ENCODE measurements around the gene ORAI3. TPM values are rescaled to one million over a fixed set of nuclear protein-coding genes. Genes with fewer than 3 reads are reported as not detected.

ORAI3 gene
- total RNA-seq, 6 donors from 2014 or later: 22.2 to 33.9 (median 28.4) TPM

DNA sequence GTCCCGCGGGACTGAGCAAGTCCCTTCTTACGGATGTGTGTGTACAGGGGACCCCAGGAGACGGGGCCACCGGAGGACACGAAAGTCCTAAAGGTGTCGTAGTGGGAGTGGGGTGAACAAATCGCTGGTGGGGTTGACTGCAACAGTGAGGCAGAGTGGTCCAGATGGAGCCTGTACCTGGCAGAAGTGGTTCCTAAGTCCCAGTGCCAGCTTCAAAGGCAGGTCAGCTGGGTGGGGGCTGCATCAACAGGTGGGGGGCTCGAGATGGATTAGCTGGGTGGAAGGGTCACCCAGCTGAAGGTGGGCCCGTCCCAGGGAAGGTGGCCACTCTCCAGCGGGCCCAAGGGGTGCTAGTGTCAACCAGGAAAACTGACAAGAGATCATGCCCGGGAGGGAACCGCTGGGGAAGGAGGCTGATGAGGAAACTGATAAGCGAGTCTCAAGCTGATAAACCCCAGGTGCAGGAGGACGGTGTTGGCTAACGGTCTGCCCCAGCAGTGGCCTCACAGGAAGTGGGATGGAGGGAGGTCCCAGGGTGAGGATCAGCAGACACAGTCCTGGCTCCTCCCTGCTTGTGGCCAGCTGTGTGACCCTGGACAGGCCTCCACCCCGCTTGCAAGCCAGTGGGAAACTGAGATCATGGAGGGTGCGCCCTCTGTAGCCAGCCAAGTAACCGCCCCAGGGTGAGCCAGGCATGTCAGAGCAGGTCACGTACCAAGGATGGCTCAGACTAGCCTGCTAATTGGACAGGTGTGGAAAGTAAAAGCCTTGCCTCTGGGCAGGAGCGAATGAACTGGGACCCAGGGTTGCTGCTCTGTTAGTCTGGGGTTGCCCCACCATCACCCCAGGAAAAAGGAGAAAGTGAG, 1.0 kb downstream of the ORAI3 start:
- 7 to 10% methylated on average over 14 to 21 of the region's 21 CpGs for WGBS, 2 donors
- Histone ChIP-seq H3K36me3 (peaks cover 0 to 15% (median 0%) of the 10 kb centered on the region in 4 donors), H3K4me1 (peaks cover 22 to 46% (median 31%) of the 10 kb centered on the region in 4 donors), H3K4me3 (peak overlapping the region; percentile 89 to 99 (median 99)), H3K9me3 (no peaks in the 10 kb centered on the region), H3K27ac (peak overlapping the region; percentile 86 to 99 (median 97)), H3K27me3 (no peaks in the 10 kb centered on the region)
- ATAC-seq (ENCODE audit: low FRiP score in 2 of 2) (peak; percentile 61 to 85), DNase-seq (peak in 1 of 2 donors; percentile 91)
- peak in 1 of 4 donors; percentile 34 for TF ChIP-seq EP300 (IDR thresholded peaks at IDR 0.05)
- TF ChIP-seq POLR2A (IDR thresholded peaks at IDR 0.05): peak in 2 of 4 donors; percentile 79 to 82
- peak; percentile 80 to 90 for TF ChIP-seq POLR2AphosphoS5 (IDR thresholded peaks at IDR 0.05)
- TF ChIP-seq, protein P1, sequence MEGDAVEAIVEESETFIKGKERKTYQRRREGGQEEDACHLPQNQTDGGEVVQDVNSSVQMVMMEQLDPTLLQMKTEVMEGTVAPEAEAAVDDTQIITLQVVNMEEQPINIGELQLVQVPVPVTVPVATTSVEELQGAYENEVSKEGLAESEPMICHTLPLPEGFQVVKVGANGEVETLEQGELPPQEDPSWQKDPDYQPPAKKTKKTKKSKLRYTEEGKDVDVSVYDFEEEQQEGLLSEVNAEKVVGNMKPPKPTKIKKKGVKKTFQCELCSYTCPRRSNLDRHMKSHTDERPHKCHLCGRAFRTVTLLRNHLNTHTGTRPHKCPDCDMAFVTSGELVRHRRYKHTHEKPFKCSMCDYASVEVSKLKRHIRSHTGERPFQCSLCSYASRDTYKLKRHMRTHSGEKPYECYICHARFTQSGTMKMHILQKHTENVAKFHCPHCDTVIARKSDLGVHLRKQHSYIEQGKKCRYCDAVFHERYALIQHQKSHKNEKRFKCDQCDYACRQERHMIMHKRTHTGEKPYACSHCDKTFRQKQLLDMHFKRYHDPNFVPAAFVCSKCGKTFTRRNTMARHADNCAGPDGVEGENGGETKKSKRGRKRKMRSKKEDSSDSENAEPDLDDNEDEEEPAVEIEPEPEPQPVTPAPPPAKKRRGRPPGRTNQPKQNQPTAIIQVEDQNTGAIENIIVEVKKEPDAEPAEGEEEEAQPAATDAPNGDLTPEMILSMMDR (IDR thresholded peaks at IDR 0.05): no peak

- TF ChIP-seq POLR2AphosphoS5 (IDR thresholded peaks at IDR 0.05) (no peak), EP300 (IDR thresholded peaks at IDR 0.05) (no peak), POLR2A (IDR thresholded peaks at IDR 0.05) (no peak)
- TF ChIP-seq, protein P1 (IDR thresholded peaks at IDR 0.05): no peak
- Histone ChIP-seq H3K4me1 (peaks cover 22 to 46% (median 31%) of the 10 kb centered on the region in 4 donors), H3K4me3 (peak overlapping the region in 3 of 4 donors; percentile 89 to 99 (median 99)), H3K27ac (peak overlapping the region; percentile 86 to 99 (median 97)), H3K27me3 (no peaks in the 10 kb centered on the region), H3K9me3 (no peaks in the 10 kb centered on the region), H3K36me3 (peaks cover 0 to 12% (median 0%) of the 10 kb centered on the region in 4 donors)
- no peak for ATAC-seq (ENCODE audit: low FRiP score in 2 of 2)
- DNase-seq: no peak
- 68 to 74% methylated on average over 3 to 8 of the region's 8 CpGs for WGBS, 2 donors
Observed at GRCh38 chr16:30950516-30951065, 1.7 kb downstream of the ORAI3 start.

GRCh38 chr16:30951193-30951592, 2.3 kb downstream of the ORAI3 start:
- Histone ChIP-seq H3K4me3 (no peak overlapping the region), H3K4me1 (peaks cover 22 to 46% (median 31%) of the 10 kb centered on the region in 4 donors), H3K36me3 (peaks cover 0 to 12% (median 0%) of the 10 kb centered on the region in 4 donors), H3K9me3 (no peaks in the 10 kb centered on the region), H3K27me3 (no peaks in the 10 kb centered on the region), H3K27ac (peak overlapping the region in 3 of 4 donors; percentile 60 to 99 (median 96))
- ATAC-seq (ENCODE audit: low FRiP score in 2 of 2) (no peak), DNase-seq (no peak)
- TF ChIP-seq POLR2AphosphoS5 (IDR thresholded peaks at IDR 0.05) (no peak), POLR2A (IDR thresholded peaks at IDR 0.05) (no peak), EP300 (IDR thresholded peaks at IDR 0.05) (no peak)
- TF ChIP-seq, protein P1 (IDR thresholded peaks at IDR 0.05): no peak
- WGBS, 2 donors: 82 to 85% methylated on average over 1 of the region's 1 CpG

- Histone ChIP-seq H3K27ac (peak overlapping the region in 2 of 4 donors; percentile 60 to 99), H3K27me3 (no peaks in the 10 kb centered on the region), H3K4me3 (no peak overlapping the region), H3K9me3 (no peaks in the 10 kb centered on the region), H3K36me3 (peaks cover 0 to 11% (median 0%) of the 10 kb centered on the region in 4 donors), H3K4me1 (peaks cover 25 to 52% (median 35%) of the 10 kb centered on the region in 4 donors)
- ATAC-seq (ENCODE audit: low FRiP score in 2 of 2) (no peak), DNase-seq (no peak)
- TF ChIP-seq POLR2AphosphoS5 (IDR thresholded peaks at IDR 0.05): no peak
- WGBS, 2 donors: 40 to 48% methylated on average over 3 of the region's 3 CpGs
Observed at GRCh38 chr16:30951750-30952149, 2.9 kb downstream of the ORAI3 start.

DNA sequence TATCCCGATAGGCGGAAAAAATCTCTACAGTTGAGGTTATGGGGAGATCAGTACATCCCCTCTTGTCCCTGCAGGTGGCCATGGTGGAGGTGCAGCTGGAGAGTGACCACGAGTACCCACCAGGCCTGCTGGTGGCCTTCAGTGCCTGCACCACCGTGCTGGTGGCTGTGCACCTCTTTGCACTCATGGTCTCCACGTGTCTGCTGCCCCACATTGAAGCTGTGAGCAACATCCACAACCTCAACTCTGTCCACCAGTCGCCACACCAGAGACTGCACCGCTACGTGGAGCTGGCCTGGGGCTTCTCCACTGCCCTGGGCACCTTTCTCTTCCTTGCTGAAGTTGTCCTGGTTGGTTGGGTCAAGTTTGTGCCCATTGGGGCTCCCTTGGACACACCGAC, 4.2 kb downstream of the ORAI3 start:
- Histone ChIP-seq H3K27me3 (no peaks in the 10 kb centered on the region), H3K27ac (no peak overlapping the region), H3K9me3 (no peaks in the 10 kb centered on the region), H3K4me1 (peaks cover 26 to 49% (median 34%) of the 10 kb centered on the region in 4 donors), H3K36me3 (peaks cover 0 to 7% (median 0%) of the 10 kb centered on the region in 4 donors), H3K4me3 (no peak overlapping the region)
- no peak for DNase-seq
- ATAC-seq (ENCODE audit: low FRiP score in 2 of 2): no peak
- no peak for TF ChIP-seq EP300 (IDR thresholded peaks at IDR 0.05)
- whole genome bisulfite sequencing, 2 donors: 87 to 88% methylated on average over 5 to 9 of the region's 9 CpGs

Data from upper lobe of left lung (tissue), 6 donors.